Aorta (tissue), 5 donors: Measurements from ENCODE around the gene ILKAP. TPM values are rescaled to one million over a fixed set of nuclear protein-coding genes. Genes with fewer than 3 reads are reported as not detected.
"Not testable (repeated sequence)": the region's sequence is repeated elsewhere in the genome, so short reads cannot be mapped to it uniquely, and the experiment has no call there.

ENCODE experiments used
- ATAC-seq: fragments of 200-7000 bp; cut with Tn5 transposase; one replicate; pipeline ENCODE4 v1.9.1; 2022; ENCODE audit warnings: moderate library complexity; ENCODE audit not compliant: low FRiP score
- DNase-seq, 2 donors: peaks; one replicate each; pipeline ENCODE4 v3.0.0-alpha.2; 2020
- H3K27ac ChIP-seq, 2 donors: one replicate each; pipeline ENCODE4 v1.5.1; 2013; ENCODE audit warnings: low read length in 2 of 2, mild to moderate bottlenecking in 2 of 2, moderate library complexity in 2 of 2, control low read depth in 1 of 2, inconsistent platforms in 1 of 2, low read depth in 1 of 2
- H3K27me3 ChIP-seq, 2 donors: one replicate each; pipeline ENCODE4 v1.6.1; 2013; ENCODE audit warnings: control low read depth in 1 of 2, low read length in 1 of 2, mild to moderate bottlenecking in 1 of 2, moderate library complexity in 1 of 2; ENCODE audit not compliant: insufficient read depth in 2 of 2, control insufficient read depth in 1 of 2
- H3K36me3 ChIP-seq, 2 donors: one replicate each; pipeline ENCODE4 v1.6.1; 2013; ENCODE audit warnings: control low read depth in 1 of 2, low read length in 1 of 2, mild to moderate bottlenecking in 1 of 2; ENCODE audit not compliant: insufficient read depth in 2 of 2, control insufficient read depth in 1 of 2
- H3K4me1 ChIP-seq, 2 donors: one replicate each; pipeline ENCODE4 v1.6.1; 2013; ENCODE audit warnings: low read length in 2 of 2, control low read depth in 1 of 2, mild to moderate bottlenecking in 1 of 2, moderate library complexity in 1 of 2; ENCODE audit not compliant: insufficient read depth in 2 of 2, control insufficient read depth in 1 of 2
- H3K4me3 ChIP-seq, 2 donors: one replicate each; pipeline ENCODE4 v1.5.1; 2013; ENCODE audit warnings: low read length in 2 of 2, control low read depth in 1 of 2, mild to moderate bottlenecking in 1 of 2
- H3K9me3 ChIP-seq: one replicate; pipeline ENCODE4 v1.6.1; 2013; ENCODE audit warnings: mild to moderate bottlenecking, low read length; ENCODE audit not compliant: control insufficient read depth
- WGBS, 2 donors: extraction: QIAGEN DNeasy Blood & Tissue Kit; methylation state at CpG; one replicate each; pipeline ENCODE4 v1.1.7; 2013; 5-methylcytosine and 5-hydroxymethylcytosine counted together
- intact Hi-C, 2 donors: fragments of 100-400 bp; cut with DNase I; formaldehyde crosslinking; loops; one replicate each; pipeline versions ENCODE4 v1.14.2 to v1.15.0; 2022
- polyA plus RNA-seq, 2 donors: library from polyadenylated mRNA; stranded (reverse); fragments of 200-250 nt; gene quantifications; one replicate each; pipeline ENCODE4 v1.2.3, GENCODE V29; 2013
- total RNA-seq, 2 donors: library from RNA; stranded (reverse); fragmentation: NEBNext Ultra II Directional; extraction: Animal tissue kit (Norgen Biotek cat#: 25700); gene quantifications; one replicate each; pipeline ENCODE4 v1.2.1, GENCODE V29; 2021
- donor health status: healthy with polysubstance abuse.
- donor health status: Bipolar disorder and iron deficiency.
- donor health status: DM: no; HTN: no; CAD: no.
- donor health status: DM: no; HTN: no; CAD: no.
- donor health status: DM: yes; HTN: yes; CAD: no.

The ILKAP gene
- total and polyA plus RNA-seq, 4 donors = 19.4 to 149 (median 49.6) TPM

DNA sequence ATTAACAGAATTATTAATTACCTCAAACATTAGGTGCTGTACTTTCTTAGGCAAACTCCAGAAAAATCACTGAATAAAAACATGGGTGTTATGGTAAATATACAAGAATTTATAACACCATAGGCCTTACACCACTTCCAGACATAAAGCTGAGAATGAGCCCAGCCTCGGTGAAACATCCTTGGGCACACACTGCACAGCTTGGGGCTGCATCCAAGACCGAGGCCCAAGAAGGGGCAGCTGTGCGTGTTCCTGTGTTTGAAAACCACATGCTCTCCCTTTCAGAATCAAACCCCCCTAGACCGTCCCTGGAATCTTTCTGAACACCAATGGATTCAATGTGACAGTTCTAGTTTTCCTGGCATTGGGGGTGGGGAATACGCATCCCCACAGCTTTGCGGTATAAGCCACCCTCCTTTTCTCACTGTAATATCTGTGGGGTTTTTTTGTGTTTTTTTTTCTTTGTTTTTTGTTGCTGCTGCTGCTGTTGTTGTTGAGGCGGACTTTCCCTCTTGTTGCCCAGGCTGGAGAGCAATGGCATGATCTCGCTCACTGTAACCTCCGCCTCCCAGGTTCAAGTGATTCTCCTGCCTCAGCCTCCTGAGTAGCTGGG, 31.8 kb downstream of the ILKAP start:
- Histone ChIP-seq H3K36me3 (peaks cover 4 to 5% of the 10 kb centered on the region in 2 donors), H3K9me3 (no peaks in the 10 kb centered on the region), H3K27ac (peak overlapping the region in 1 of 2 donors; percentile 2), H3K27me3 (no peaks in the 10 kb centered on the region), H3K4me3 (no peak overlapping the region), H3K4me1 (peaks cover 0 to 4% of the 10 kb centered on the region in 2 donors)
- no peak for ATAC-seq
- WGBS, 2 donors = 88 to 91% methylated on average over 9 of the region's 9 CpGs
- peak in 1 of 2 donors; percentile 22 for DNase-seq
- intact Hi-C loops = loop anchor here in 1 of 2 donors (5.0 kb wide), 1 partner anchor 56 kb away; no protein-coding TSS in a partner anchor

DNA sequence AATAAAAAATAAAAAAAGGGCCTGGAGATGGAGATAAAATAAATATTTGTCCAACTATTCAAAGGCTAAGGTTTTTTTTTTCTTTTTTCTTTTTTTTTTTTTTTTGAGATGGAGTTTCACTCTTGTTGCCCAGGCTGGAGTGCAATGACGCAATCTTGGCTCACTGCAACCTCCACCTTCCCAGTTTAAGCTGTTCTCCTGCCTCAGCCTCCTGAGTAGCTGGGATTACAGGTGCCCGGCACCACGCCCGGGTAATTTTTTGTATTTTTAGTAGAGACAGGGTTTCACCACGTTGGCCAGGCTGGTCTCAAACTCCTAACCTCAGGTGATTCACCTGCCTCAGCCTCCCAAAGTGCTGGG, 32.4 kb downstream of the ILKAP start:
- H3K36me3 ChIP-seq, H3K27me3 ChIP-seq, ATAC-seq, H3K9me3 ChIP-seq, H3K4me1 ChIP-seq, H3K4me3 ChIP-seq: not testable (repeated sequence)
- peak in 1 of 2 donors; percentile 39 for DNase-seq
- H3K27ac ChIP-seq = peak overlapping the region in 1 of 2 donors; percentile 78
- WGBS, 2 donors = 66 to 71% methylated on average over 5 of the region's 5 CpGs
- intact Hi-C loops = loop anchor here in 1 of 2 donors (5.0 kb wide), 1 partner anchor 56 kb away; no protein-coding TSS in a partner anchor

DNA sequence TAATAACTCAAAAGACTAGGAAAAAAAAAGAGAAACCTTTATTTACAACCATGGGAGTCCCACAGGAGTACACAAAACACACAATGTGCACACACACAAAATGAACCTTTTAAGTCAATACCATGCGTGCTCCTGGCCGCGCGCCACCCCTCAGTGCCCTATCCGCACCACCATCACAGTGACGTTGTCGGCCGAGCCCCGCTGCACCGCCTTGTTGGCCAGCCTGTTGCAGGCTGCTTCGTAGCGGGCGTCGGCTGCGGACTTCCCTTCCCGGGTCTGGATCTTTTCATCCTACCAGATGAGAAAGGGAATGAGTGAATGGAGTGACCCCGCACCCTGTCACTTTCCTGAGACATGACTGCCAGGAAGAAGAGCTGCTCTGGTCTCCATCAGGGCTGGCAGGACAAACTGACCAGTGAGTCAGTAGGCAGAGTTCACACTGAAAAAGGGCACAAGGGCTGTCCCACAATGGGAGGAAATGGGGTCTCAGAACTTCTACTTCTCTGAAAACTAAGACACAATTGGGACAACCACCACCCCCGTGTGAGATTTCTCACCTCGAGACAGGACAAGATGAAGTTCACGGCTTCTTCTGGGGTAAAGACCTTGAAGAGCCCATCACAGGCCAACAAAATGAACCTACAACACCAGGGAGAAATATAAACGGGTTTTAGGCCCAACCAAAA, 33.0 kb downstream of the ILKAP start:
- peaks cover 4 to 5% of the 10 kb centered on the region in 2 donors for H3K36me3 ChIP-seq
- H3K27ac ChIP-seq = peak overlapping the region; percentile 68 to 78
- DNase-seq = peak in 1 of 2 donors; percentile 80
- H3K4me3 ChIP-seq = no peak overlapping the region
- no peak for ATAC-seq
- H3K4me1 ChIP-seq = peaks cover 0 to 4% of the 10 kb centered on the region in 2 donors
- no peaks in the 10 kb centered on the region for H3K27me3 ChIP-seq
- intact Hi-C loops = loop anchor here in 1 of 2 donors (5.0 kb wide), 1 partner anchor 57 kb away; no protein-coding TSS in a partner anchor
- H3K9me3 ChIP-seq = no peaks in the 10 kb centered on the region
- WGBS, 2 donors = 76 to 80% methylated on average over 21 of the region's 21 CpGs

DNA sequence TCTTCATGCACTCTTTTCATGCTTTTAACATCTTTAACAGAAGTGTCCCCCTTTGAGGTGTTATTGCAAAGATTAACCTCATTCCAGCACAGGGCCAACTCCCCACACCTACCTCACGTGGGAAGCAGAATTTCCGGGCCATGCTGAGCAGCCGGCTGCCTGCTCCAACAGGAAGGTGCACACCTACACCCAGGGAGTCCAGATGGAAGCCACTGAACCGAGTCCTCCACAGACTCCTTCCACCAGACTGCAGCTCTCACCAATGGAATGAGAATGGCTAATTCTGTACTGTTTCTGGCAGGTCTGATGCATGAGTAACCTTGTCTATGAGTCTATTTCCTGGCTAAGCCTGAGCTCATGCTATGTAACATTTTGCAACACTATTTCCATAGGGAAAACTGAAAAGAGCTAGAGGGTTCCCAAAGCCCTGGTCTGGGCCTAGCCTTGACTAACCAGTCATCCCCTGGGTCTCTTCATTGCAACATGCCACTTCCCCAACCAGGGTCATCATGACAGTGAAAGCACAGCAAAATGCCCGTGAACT, 33.7 kb downstream of the ILKAP start:
- DNase-seq (peak in 1 of 2 donors; percentile 75), ATAC-seq (peak; percentile 63)
- intact Hi-C loops = loop anchor here (1.0 to 10.0 kb wide), 3 partner anchors 34 to 95 kb away; partner anchors contain the start of gene ILKAP (in 1 of the 2)
- H3K4me3 ChIP-seq = no peak overlapping the region
- 9 to 14% methylated on average over 5 of the region's 5 CpGs for WGBS, 2 donors
- peaks cover 2 to 5% of the 10 kb centered on the region in 2 donors for H3K36me3 ChIP-seq
- H3K4me1 ChIP-seq = peaks cover 0 to 4% of the 10 kb centered on the region in 2 donors
- no peaks in the 10 kb centered on the region for H3K27me3 ChIP-seq
- H3K27ac ChIP-seq = peak overlapping the region; percentile 78 to 92
- H3K9me3 ChIP-seq = no peaks in the 10 kb centered on the region

DNA sequence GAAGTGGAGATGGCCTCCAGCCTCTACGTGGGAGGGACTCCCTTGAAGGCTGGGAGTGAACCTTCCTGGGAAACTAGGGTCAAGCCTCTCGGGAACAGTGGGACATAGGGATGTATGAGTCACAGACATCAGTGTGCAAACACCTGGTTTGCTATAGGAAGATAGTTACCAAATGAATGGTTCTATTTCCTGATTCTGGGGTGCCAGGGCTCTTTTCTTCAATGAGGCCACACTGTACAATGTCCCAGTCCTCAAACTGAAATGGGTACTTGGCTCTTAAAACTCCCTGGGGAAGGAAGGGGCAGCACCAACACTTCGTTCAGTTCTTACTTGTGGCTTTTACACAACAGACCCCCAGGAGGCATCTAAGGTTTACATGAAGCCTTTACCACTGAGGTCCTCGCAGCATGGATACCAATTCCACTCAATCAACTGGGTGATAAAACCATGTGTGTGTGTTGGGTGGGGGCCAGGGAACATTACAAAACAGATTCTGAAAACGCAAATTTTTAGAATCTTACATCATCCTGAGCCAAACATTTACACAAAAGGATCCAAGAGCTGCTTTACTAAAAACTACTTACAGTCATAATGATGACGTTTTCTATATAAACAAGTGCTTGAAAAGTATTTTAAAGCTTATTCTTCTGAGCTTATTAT, 34.3 kb downstream of the ILKAP start:
- peaks cover 0 to 4% of the 10 kb centered on the region in 2 donors for H3K4me1 ChIP-seq
- H3K27me3 ChIP-seq = no peaks in the 10 kb centered on the region
- WGBS, 2 donors = 20 to 21% methylated on average over 6 of the region's 6 CpGs
- peak; percentile 40 for ATAC-seq
- H3K36me3 ChIP-seq = peaks cover 0 to 3% of the 10 kb centered on the region in 2 donors
- intact Hi-C loops = loop anchor here (1.0 to 10.0 kb wide), 2 partner anchors 34 to 96 kb away; partner anchors contain the start of gene ILKAP (in 1 of the 2)
- DNase-seq = peak; percentile 76 to 79
- no peak overlapping the region for H3K4me3 ChIP-seq
- peak overlapping the region in 1 of 2 donors; percentile 46 for H3K27ac ChIP-seq
- H3K9me3 ChIP-seq = no peaks in the 10 kb centered on the region

DNA sequence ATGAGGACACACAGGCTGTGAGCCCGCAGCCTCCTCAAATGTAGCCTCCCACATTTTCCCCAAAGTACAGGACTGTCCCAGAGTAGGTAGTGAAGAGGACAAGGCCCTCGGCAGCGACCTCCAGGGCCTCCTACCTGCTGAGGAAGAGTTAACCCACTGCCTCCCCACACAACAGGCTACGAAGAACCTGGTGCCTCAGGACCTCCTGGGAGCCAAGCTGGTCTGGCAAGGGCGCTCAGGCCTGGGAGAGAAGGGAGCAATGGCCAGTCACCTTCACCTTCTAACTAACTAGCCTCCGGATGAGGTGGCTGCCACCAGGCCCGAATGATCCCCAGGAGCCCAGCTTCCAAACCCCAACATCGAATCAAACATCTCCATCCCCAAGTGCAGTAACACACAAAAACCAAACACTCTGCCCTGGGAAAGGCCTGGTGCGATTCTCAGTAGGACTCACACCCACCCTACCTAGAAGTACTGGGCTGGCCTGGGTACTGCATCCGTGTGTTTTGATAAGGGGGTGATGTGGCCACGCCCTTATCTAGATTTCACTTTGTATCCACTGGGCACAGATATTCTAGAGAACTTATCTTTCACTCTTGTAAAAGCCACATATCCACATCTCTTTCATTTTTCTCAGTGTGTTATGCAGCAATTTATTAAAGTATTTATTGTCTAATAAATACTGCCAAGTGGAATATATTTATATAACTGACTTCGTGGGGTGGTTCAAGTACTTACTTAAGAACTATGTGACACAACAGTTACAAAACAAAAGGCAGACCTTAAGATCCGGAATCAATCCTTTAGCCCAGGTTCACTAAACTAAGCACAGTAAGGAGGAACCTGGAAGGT, 35.1 kb downstream of the ILKAP start:
- no peaks in the 10 kb centered on the region for H3K27me3 ChIP-seq
- peaks cover 0 to 4% of the 10 kb centered on the region in 2 donors for H3K4me1 ChIP-seq
- H3K4me3 ChIP-seq = no peak overlapping the region
- WGBS, 2 donors = 74 to 76% methylated on average over 13 of the region's 13 CpGs
- H3K9me3 ChIP-seq = no peaks in the 10 kb centered on the region
- no peak for ATAC-seq
- peak overlapping the region in 1 of 2 donors; percentile 46 for H3K27ac ChIP-seq
- peaks cover 0 to 3% of the 10 kb centered on the region in 2 donors for H3K36me3 ChIP-seq
- intact Hi-C loops = loop anchor here (1.0 to 10.0 kb wide), 2 partner anchors 35 to 96 kb away; partner anchors contain the start of gene ILKAP (in 1 of the 2)
- peak; percentile 25 to 71 for DNase-seq

DNA sequence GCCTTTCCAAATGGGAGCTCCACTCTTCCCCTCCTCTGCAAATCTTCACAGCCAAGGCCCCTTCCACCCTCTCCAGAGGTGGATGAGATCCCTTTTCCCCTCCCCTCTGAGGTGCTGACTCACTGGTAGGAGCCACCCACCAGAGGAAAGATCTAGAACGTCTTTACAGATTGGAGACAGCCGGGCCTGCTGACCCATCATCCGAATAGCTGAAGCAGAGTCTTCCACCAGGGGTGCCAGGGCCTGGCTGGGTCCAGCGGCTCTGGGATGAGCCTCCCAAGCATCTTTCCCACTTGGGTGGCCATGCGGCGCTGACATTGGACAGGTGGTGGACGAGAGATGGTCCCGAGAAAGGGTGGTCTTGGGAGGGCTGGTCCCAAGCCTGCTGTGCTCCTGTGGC, 35.7 kb downstream of the ILKAP start:
- DNase-seq = peak in 1 of 2 donors; percentile 37
- H3K4me3 ChIP-seq = no peak overlapping the region
- WGBS, 2 donors = 75 to 82% methylated on average over 8 of the region's 8 CpGs
- H3K4me1 ChIP-seq = peaks cover 0 to 4% of the 10 kb centered on the region in 2 donors
- no peaks in the 10 kb centered on the region for H3K36me3 ChIP-seq
- intact Hi-C loops = loop anchor here in 1 of 2 donors (10.0 kb wide), 1 partner anchor 97 kb away; no protein-coding TSS in a partner anchor
- no peak for ATAC-seq
- no peaks in the 10 kb centered on the region for H3K27me3 ChIP-seq
- no peak overlapping the region for H3K27ac ChIP-seq
- H3K9me3 ChIP-seq = no peaks in the 10 kb centered on the region
